GM12892 (cell line): ENCODE measurements around the gene NAPSA.

ENCODE experiments used
- DNase-seq: peaks from one replicate; pipeline ENCODE4 v3.0.0; 2011; ENCODE audit not compliant: insufficient read length
- FAIRE-seq: peaks from 2 replicates; lab custom pipeline; 2011; peaks lifted over from hg19 to GRCh38; lab: Jason Lieb, UNC
- POLR2A ChIP-seq: IDR thresholded peaks from 2 replicates; pipeline ENCODE4 v1.6.1; 2011; ENCODE audit warnings: low read depth, low read length, control low read depth
- POLR2AphosphoS5 ChIP-seq: IDR thresholded peaks from 2 replicates; pipeline ENCODE4 v1.6.1; 2011; ENCODE audit warnings: low read depth, low read length, control low read depth
- TAF1 ChIP-seq: IDR thresholded peaks from 2 replicates; pipeline ENCODE4 v1.6.1; 2011; ENCODE audit warnings: low read depth, mild to moderate bottlenecking, control low read depth, low read length, borderline replicate concordance

NAPSA gene

DNA sequence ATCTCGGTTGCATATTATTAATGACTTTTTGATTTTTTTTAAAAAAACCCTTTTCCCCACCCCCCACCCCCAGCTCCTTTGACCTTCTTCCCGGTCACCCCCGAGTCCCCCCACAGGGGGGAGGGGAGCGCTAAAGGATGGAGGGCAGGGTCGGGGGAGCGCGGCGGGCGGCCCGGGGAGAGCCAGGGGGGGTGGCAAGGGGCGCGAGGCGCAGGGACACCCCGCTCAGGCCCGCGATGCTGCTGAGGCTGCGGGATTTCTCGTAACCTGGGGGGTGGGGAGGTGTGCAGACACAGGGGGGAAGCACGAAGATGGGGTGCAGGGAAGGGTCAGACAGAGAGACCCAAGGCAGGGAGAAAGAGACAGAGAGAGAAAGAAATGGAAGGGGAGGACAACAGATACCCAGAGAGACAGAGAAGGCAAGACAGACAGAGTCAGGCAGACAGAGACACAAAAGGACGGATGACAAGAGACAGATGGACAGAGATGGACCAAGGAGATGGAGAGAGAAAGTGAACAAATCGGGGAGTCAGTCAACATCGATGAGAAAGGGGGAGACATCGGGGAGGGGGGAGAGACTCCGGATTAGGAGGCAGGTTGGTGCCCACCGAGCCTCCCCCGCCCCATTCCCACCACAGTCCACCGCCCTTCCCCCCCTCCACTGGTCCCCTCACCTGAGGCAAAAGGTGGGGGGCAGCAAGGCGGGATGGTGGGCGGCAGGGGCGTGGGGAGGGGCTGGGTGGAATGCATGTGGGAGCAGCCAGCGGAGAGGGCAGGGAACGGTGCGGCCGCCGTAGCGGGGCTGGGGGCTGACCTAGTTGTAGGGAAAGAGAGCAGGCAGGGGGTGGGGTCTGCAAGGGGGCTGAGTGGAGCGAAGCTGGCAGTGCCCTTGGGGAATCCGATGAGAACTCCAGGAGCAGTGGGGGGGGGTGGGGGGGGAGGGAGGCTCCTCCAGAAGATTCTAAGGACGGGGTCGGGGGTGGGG lies 50.4 kb downstream of the NAPSA start:
- no peak for TF ChIP-seq POLR2AphosphoS5
- TF ChIP-seq POLR2A, result no peak
- TF ChIP-seq TAF1, result no peak
- FAIRE-seq (no peak), DNase-seq (peak; percentile 8)

DNA sequence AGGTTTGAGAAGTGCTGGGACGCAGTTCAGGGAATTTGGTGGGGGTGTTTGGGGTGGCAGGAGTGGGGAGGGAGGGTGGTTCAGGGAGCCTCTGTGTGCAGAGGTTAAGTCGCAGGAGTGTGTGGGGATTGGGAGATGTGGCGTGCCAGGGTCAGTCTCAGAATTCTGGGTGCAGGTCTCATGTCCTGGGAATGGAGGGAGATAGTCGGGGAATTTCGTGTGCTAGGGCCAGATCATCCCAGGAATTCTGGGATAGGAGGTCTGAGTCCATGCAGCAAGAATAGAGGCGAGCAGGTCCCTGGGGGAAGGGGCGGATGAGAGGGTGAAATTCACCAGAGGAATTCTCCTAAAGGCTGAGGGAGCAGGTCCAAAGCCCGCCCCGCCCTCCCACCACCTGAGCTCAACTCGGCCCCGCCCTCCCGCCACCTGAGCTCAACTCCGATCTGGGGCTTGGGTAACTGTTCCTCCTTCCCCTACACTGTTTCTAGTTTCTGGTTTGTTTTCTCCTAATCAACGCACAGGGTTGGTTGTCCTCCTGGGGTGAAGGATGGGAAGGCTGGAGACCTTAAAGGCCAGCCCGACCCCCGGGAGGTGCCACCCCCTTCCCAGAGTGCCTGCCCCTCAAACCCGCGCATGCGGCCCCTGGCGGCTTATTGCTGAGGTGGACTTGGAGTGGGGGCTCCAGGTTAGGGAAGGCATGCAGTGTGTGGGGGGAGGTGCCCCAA lies 51.5 kb downstream of the NAPSA start:
- DNase-seq (no peak), FAIRE-seq (no peak)

DNA sequence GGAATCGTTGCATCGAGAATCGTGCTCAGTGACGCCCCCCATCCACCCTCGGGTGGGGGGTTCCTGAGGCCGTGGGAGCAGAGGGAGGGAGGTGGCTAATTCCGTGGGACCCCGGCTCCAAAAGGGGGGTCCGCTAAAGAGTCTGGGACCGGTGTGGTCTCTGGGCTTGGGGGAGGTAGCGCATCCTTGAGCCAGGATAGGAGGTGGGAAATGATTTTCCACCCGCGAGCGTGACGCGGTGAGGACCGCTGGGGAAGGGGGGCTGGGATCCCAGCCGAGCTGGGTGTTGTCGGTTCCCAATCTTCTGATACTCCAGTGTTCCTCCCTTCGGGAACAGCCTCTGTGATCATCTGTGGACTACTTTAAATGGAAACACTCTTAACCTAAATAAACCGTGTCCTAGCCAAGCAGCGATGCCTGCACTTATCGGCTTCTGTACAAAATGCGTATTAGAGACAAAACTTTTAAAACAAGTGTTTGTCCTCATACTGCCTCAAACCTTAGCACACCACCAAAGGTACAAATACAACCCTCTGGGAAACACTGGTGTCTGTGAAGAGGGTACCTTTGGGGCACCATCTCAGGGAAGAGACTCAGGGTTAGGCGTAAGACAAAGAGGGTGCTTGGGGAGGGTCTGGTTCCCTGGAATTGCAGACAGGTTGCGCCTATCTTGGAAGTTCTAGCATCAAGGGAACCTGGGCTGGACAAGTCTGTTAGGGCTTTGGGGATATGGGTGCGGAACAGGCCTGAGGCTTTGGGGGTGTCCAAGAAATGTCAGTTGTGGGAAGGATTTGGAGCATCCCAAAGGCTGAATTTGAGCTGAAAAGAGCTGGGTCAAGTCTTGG lies 52.2 kb downstream of the NAPSA start:
- TF ChIP-seq TAF1, result no peak
- no peak for TF ChIP-seq POLR2AphosphoS5
- no peak for TF ChIP-seq POLR2A
- no peak for DNase-seq
- FAIRE-seq, result no peak

More for the DNA sequence above, 51.5 kb downstream of the NAPSA start:
- no peak for TF ChIP-seq TAF1
- no peak for TF ChIP-seq POLR2AphosphoS5
- TF ChIP-seq POLR2A, result no peak

DNA sequence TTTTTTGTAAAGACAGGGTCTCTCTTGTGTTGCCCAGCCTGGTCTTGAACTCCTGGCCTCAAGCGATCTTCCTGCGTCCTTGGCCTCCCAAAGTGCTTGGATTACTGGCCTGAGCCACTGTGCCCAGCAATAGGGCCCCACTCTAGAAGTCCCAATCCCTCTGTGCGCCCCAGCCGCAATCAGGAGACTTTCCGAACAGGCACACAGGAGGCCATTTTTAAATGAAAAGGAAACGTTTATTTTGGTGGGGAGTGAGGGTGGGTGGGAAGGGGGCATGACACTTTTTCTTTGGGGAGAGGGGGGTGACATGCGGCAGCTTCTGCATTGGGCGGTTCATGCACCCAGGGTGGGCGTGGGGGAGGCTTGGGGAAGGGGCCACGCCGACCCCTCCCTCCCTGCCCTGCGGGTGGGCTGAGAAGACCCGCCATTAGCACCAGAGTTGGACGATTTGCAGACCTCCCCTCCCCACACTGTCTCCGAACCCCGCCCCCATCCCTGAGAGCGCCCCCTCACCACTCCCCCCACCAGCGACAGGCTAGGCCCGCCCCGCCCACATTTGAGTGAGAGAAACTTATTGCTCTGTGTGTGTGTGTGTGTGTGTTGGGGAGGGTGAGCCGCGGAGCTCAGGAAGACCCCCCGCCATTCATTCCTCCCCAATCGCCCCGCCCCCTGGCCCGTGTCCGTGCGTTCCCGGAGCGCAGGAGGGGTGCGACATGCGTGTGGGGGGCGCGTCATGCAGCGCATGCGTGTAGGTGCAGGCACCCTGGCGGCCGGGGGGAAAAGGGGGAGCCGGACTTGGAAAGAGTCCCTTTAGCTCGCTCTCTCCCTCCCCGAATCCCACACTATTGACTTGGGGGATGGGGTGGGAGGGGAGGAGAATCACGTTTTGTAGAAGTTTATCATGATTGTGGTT lies 53.5 kb downstream of the NAPSA start:
- TF ChIP-seq TAF1 (no peak), POLR2AphosphoS5 (no peak), POLR2A (no peak)
- FAIRE-seq (no peak), DNase-seq (no peak)

DNA sequence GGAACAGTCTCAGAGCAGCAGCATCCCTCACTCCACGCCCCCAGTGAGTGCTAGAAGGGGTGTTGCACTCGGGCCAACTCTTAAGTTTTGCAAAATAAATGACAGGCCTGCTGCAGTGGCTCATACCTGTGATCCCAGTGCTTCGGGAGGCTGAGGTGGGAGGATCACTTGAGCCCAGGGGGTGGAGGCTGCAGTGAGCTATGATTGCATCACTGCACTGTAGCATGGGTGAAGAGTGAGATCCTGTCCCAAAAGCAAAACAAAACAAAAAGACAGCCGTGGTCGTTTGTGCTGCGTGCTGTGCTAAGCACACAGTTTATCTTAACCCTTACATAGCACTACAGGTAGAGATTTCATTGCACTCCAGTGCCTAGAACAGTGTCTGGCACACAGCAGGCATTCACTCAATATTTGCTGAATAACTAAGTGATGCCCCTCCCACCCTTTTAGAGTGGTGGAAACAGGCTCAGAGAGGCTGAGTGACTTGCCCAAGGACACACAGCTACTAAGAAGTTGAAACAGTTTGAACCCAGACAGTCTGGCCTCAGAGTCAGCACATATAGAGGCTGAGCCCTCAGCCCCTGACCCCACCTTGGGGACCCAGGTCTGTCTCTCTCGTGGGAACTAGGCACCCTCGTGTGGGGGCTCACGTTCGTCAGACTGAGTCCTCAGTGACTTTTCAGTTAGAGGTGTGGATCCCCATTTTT lies 54.5 kb downstream of the NAPSA start:
- DNase-seq (no peak), FAIRE-seq (no peak)
- TF ChIP-seq TAF1, result no peak
- TF ChIP-seq POLR2A, result no peak

DNA sequence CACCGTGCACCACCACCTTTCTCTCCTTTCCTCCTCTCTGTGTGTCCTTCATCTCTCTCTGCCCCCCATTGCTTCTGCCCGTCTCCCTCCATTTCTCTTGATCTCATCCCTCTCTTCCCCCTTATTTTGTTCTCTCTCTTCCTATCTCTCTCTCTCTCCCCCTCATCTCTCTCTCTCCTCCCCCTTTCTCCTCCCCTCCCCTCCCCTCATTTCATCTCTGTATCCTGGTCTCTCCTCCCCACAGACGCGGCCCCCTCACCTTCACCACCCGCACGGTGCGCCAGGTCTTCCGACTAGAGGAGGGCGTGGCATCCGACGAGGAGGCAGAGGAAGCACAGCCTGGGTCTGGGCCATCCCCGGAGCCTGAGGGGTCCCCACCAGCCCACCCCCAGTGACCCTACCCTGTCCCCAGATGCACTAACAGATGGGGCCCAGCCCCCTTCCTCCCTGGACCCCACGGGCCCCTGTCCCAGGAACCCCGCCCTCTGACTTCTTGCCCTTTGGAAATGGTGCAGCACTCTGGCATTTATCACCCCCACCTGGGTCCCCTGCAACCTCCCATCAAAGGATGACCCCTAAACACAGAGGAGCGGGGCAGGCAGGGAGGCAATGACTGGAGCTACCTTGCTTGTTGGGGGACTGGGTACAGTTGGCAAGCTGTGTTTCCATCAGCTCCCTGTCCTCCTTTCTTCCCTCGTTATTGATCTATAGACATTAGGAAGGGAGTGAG lies 55.9 kb downstream of the NAPSA start:
- no peak for FAIRE-seq
- no peak for DNase-seq
- TF ChIP-seq TAF1 (no peak), POLR2A (no peak), POLR2AphosphoS5 (no peak)

DNA sequence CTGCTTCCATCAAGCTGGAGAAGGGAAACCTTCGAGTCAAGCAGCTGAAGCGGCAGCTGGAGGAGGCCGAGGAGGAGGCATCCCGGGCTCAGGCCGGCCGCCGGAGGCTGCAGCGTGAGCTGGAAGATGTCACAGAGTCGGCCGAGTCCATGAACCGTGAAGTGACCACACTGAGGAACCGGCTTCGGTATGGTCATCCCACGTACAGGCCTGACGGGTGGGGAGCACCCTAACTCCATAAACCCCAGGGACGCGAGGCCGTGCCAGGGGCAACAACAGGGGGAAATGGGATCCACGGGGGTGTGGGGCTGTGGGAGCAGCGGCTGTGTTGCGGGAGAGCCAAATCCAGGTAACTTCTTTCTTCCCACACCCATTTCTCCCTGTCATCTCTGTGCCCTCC lies 56.4 kb downstream of the NAPSA start:
- TF ChIP-seq POLR2A (no peak), TAF1 (no peak), POLR2AphosphoS5 (no peak)
- FAIRE-seq (no peak), DNase-seq (no peak)
